Colonic mucosa (tissue), 4 donors: Measurements from ENCODE around the gene SPRED3. TPM values are rescaled to one million over a fixed set of nuclear protein-coding genes. Genes with fewer than 3 reads are reported as not detected.

Experiments
- DNase-seq: peaks from one replicate; pipeline ENCODE4 v3.0.0-alpha.2; 2020
- H3K27ac ChIP-seq: fragments of 200-600 bp; one replicate; pipeline ENCODE4 v1.8.0; 2021
- H3K27me3 ChIP-seq: fragments of 200-600 bp; one replicate; pipeline ENCODE4 v1.8.0; 2021
- H3K36me3 ChIP-seq: fragments of 200-600 bp; one replicate; pipeline ENCODE4 v1.8.0; 2021
- H3K4me1 ChIP-seq: fragments of 200-600 bp; one replicate; pipeline ENCODE4 v1.8.0; 2021; ENCODE audit warnings: mild to moderate bottlenecking
- H3K4me3 ChIP-seq: fragments of 200-600 bp; one replicate; pipeline ENCODE4 v1.8.0; 2021
- H3K9ac ChIP-seq, 2 donors: one replicate each; pipeline ENCODE4 v1.7.0; 2013; ENCODE audit warnings: control low read depth in 2 of 2, low read depth in 2 of 2, low read length in 2 of 2
- H3K9me3 ChIP-seq: fragments of 200-600 bp; one replicate; pipeline ENCODE4 v1.8.0; 2021
- intact Hi-C: fragments of 100-400 bp; cut with DNase I; formaldehyde crosslinking; loops from one replicate; pipeline ENCODE4 v1.14.1; 2022
- total RNA-seq, 2 donors: library from RNA; stranded (reverse); fragmentation: NEBNext Ultra II Directional in 1 of 2; extraction: Animal tissue kit (Norgen Biotek cat#: 25700) in 1 of 2; gene quantifications; one replicate each; pipeline ENCODE4 v1.2.1, GENCODE V29; 2021
- TF ChIP-seq, protein P1 (sequence below): fragments of 200-600 bp; IDR thresholded peaks from one replicate; pipeline ENCODE4 v1.8.0; 2022; ENCODE audit warnings: antibody characterized with exemption, mild to moderate bottlenecking
- donor health status: healthy.
- donor health status: DM: no; HTN: no; CAD: no.
- donor health status: DM: no; HTN: no; CAD: no.

SPRED3 gene
- total RNA-seq, 2 donors from 2014 or later: 0.61 to 0.99 TPM

DNA sequence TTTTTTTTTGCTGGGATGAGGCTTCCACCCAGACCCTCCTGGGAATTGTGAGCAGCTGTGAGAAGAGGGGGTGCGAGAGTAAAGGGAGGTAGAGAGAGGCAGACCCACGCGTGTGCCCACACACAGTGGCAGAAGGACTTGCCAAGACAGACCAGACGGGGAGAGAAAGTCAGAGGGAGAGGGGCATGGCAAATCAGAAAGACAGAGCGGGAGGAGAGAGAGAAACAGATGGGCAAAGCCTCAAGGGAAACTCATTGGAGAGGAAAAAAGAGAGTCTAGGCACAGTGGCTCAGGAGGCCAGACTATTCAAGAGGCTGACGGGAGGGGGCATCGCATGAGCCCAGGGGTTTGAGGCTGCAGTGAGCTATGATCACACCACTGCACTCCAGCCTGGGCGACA is 35.9 kb upstream of the SPRED3 start:
- H3K4me3 ChIP-seq: no peak overlapping the region
- TF ChIP-seq, protein P1, sequence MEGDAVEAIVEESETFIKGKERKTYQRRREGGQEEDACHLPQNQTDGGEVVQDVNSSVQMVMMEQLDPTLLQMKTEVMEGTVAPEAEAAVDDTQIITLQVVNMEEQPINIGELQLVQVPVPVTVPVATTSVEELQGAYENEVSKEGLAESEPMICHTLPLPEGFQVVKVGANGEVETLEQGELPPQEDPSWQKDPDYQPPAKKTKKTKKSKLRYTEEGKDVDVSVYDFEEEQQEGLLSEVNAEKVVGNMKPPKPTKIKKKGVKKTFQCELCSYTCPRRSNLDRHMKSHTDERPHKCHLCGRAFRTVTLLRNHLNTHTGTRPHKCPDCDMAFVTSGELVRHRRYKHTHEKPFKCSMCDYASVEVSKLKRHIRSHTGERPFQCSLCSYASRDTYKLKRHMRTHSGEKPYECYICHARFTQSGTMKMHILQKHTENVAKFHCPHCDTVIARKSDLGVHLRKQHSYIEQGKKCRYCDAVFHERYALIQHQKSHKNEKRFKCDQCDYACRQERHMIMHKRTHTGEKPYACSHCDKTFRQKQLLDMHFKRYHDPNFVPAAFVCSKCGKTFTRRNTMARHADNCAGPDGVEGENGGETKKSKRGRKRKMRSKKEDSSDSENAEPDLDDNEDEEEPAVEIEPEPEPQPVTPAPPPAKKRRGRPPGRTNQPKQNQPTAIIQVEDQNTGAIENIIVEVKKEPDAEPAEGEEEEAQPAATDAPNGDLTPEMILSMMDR: no peak
- no peak overlapping the region for H3K27ac ChIP-seq
- no peak for DNase-seq
- H3K9ac ChIP-seq: no peak overlapping the region
- H3K27me3 ChIP-seq: no peaks in the 10 kb centered on the region
- no peaks in the 10 kb centered on the region for H3K36me3 ChIP-seq
- no peaks in the 10 kb centered on the region for H3K9me3 ChIP-seq
- intact Hi-C loops: no loop called here
- H3K4me1 ChIP-seq: no peaks in the 10 kb centered on the region

DNA sequence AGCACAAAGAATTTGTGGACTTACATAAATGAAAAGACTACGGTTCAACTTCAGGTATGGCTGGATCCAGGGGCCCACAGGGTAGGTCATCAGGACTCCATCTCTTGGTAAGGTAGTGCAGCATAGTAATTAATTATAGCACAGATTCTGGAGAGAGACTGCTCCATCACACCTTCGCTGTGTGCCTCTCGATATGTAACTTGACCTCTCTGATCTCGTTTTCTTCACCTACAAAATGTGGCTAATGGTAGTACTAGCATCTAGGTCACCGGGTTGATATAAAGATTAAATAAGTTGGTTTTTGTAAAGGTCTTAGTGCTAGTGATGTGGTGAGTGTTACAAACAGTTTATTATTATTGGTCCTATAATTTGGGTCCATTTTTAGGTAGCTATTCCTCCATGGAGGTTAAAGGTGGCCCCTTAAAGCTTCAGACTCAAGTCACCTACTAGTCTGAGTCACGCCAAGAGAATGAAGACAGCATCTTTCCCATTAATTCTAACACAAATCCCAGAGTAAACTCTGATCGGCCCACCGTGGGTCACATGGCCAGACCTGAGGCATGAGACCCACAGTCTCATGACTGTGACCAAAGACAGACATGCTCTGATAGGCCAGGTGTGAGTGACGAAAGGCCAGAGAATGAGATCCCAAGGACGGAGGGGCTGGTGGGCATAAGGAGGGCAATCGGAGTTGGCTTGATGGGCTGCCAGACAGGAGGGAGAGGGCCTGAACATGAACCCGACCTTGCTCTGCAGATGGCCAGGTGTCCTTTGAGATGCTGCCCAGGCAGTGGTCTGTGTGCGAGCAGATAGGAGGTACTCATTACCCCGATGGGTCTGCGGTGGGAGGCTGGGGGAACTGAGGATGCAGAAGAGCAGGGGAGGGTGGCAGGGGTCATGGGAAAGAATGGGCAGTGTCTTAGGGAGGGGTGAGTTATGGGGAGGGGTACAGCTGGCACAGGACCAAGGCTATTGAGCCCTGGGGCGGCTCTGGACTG is 32.5 kb upstream of the SPRED3 start:
- H3K27me3 ChIP-seq: peaks cover 4% of the 10 kb centered on the region
- no peak overlapping the region for H3K27ac ChIP-seq
- intact Hi-C loops: no loop called here
- no peaks in the 10 kb centered on the region for H3K9me3 ChIP-seq
- no peak overlapping the region for H3K4me3 ChIP-seq
- H3K36me3 ChIP-seq: no peaks in the 10 kb centered on the region
- no peak overlapping the region for H3K9ac ChIP-seq
- TF ChIP-seq, protein P1: no peak
- DNase-seq: no peak
- no peaks in the 10 kb centered on the region for H3K4me1 ChIP-seq

DNA sequence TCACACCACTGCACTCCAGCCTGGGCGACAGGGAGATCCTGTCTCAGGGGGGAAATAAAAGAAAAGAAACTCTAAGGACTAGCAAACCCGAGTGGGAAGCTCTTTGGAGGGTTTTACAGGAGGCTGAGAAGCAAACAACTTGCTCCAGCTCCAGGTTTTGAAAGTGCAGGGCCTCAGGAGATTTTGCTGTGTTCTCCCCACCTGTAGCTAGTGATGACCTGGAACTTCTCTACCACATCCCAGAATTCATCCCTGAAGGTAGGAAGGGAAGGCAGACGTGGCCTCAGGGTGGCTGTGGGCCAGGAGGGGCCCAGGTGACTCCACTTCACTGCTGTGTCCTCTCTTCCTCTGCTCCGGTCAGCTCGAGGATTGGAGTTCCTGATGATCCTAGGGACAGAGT is 30.4 kb upstream of the SPRED3 start:
- H3K4me3 ChIP-seq: no peak overlapping the region
- TF ChIP-seq, protein P1: no peak
- no peaks in the 10 kb centered on the region for H3K36me3 ChIP-seq
- peaks cover 2% of the 10 kb centered on the region for H3K4me1 ChIP-seq
- no peak overlapping the region for H3K27ac ChIP-seq
- no peak for DNase-seq
- H3K9ac ChIP-seq: no peak overlapping the region
- peaks cover 4% of the 10 kb centered on the region for H3K27me3 ChIP-seq
- intact Hi-C loops: no loop called here
- H3K9me3 ChIP-seq: no peaks in the 10 kb centered on the region

DNA sequence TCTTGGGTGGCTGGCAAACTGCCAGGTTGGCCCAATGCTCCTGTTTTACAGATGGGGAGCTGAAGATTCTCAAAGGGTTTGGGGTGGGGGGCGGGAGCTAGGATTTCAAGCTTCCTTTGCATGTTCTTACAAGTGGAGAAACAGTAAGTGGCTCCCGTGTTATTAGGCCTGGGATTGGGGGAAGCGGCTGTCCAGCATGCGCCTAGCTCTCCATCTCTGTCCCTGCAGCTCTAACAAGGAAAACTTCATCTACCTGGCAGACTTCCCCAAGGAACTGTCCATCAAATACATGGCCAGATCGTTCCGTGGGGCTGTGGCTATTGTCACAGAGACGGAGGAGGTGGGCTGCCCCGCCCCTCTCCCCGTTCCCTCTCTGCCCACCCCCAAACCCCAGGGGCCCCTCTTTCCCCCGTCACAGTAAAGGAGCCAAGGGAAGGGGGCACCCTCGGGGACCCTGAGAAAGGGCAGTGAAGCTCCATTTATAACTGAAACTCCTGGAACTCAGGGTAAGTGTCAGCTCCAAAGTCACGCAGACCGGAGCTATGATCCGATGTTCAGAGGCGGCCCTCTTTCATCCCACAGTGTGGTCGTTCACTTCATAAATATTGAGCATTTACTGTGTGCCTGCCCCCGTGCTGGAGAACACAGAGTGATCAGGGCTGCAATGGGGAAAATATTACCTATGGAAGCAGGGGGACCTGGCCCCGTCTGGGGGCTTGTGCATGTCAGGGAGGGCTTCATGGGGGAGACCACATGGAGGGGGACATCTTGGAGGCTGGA is 29.1 kb upstream of the SPRED3 start:
- Histone ChIP-seq H3K9me3 (no peaks in the 10 kb centered on the region), H3K27ac (no peak overlapping the region), H3K4me1 (peaks cover 2% of the 10 kb centered on the region), H3K27me3 (peaks cover 4% of the 10 kb centered on the region), H3K4me3 (no peak overlapping the region), H3K9ac (no peak overlapping the region), H3K36me3 (no peaks in the 10 kb centered on the region)
- TF ChIP-seq, protein P1: no peak
- intact Hi-C loops: no loop called here
- DNase-seq: no peak

DNA sequence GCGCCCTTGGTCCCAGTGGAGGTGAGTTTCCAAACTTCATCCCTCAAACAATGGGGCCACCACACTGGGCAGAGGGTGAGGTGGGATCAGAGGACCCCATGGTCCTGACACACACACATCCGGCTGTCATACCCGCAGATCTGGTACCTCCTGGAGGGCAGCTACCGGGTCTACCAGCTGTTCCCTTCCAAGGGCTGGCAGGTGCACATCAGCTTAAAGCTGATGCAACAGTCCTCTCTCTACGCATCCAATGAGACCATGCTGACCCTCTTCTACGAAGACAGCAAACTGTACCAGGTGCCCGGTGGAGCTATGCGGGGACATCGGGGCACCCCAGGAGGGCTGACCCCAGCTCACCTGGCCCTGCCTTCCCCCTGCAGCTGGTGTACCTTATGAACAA is 28.1 kb upstream of the SPRED3 start:
- no peak for DNase-seq
- intact Hi-C loops: no loop called here

More for the DNA sequence above, 28.1 kb upstream of the SPRED3 start:
- peaks cover 2% of the 10 kb centered on the region for H3K4me1 ChIP-seq
- no peaks in the 10 kb centered on the region for H3K9me3 ChIP-seq
- H3K9ac ChIP-seq: no peak overlapping the region
- no peaks in the 10 kb centered on the region for H3K36me3 ChIP-seq
- H3K27ac ChIP-seq: no peak overlapping the region
- TF ChIP-seq, protein P1: no peak
- peaks cover 4% of the 10 kb centered on the region for H3K27me3 ChIP-seq
- H3K4me3 ChIP-seq: no peak overlapping the region
